ENCODE results near the gene NT5C3B.
"Not testable (repeated sequence)": the region's sequence is repeated elsewhere in the genome, so short reads cannot be mapped to it uniquely, and the experiment has no call there.

NT5C3B gene

DNA sequence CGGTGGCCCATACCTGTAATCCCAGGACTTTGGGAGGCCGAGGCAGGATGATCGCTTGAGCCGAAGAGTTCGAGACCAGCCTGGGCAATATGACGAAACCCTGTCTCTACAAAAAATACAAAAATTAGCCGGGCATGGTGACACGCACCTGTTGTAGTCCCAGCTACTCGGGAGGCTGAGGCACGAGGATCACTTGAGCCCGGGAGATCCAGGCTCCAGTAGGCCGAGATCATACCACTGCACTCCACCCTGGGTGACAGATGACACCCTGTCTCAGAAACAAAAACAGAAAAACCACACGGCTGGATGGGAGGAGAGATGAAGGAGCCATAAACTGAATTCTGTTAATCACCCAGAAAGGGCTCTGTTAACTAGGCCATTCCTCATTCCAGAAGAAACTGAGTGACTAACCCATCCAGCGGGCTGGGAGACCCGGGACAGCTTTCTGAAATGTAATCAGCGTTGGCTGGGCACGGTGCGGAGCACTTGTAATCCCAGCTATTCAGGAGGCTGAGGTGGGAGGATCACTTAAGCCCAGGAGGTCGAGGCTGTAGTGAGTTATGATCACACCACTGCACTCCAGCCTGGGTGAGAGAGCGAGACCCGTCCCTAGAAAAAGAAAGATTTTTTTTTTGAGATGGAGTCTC, 641 bp upstream of the NT5C3B start:
- no peak for TF ChIP-seq CTCF (conservative IDR thresholded peaks at IDR 0.05)
- peak overlapping the region; percentile 73; the same call in 1 of the 2 replicates for H3K27ac ChIP-seq

GRCh38 chr17:41835214-41835799, 725 bp downstream of the NT5C3B start:
- H3K27ac ChIP-seq, result peak overlapping the region; percentile 73; the same call in 1 of the 2 replicates
- no peak for TF ChIP-seq CTCF (conservative IDR thresholded peaks at IDR 0.05)

GRCh38 chr17:41829961-41830360, 6.1 kb downstream of the NT5C3B start:
- H3K27ac ChIP-seq, result not testable (repeated sequence)

DNA sequence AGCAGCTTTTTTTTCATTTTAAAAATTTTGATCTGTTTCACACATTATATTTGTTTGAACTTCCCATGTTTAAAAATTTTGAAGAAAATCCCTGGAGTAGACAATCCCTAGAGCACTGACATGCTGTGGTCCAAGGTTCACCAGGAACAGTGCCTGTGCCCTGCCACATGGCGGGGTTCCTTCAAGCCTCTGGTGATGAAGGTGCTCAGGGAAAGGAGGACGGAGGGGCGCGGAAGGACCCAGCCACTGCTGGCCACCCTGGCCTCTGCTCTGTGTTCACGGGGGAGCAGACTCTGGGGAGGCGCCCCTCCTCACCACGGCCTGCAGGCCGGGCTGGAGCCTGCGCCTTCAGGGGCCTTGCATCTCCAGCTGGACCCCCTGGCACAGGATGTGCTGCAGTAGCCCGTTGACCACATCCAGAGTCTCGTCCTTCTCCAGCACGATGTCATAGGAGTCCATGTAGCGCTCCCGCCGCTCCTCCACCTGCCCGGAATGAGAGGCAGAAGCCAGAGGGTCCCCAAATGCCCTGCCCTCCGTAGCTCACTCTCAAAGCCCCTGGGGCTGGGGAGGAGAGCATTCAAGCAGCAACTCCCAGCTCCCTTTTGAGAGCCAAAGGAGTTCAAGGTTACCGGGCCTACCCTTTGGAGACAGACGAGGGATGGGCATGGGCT, 10.7 kb downstream of the NT5C3B start:
- no peak overlapping the region for H3K27ac ChIP-seq
- TF ChIP-seq CTCF (conservative IDR thresholded peaks at IDR 0.05), result no peak

DNA sequence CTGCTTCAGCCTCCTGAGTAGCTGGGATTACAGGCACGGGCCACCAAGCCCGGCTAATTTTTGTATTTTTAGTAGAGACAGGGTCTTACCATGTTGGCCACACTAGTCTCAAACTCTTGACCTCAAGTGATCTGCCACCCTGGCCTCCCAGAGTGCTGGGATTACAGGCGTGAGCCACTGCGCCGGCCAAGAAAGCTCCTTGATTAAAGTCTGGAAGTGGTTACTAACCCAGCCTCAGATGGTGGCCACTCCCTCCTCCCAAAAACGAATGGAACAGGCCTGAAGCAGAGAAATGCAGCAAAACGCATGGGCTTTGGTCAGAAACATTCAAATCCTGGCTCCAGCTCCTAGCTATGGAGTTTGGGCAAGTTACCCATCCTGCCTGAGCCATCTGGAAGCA, 11.9 kb downstream of the NT5C3B start:
- no peak for TF ChIP-seq CTCF (conservative IDR thresholded peaks at IDR 0.05)
- no peak overlapping the region for H3K27ac ChIP-seq

- no peak for TF ChIP-seq CTCF (conservative IDR thresholded peaks at IDR 0.05)
- no peak overlapping the region for H3K27ac ChIP-seq
Observed at GRCh38 chr17:41823580-41823979, 12.5 kb downstream of the NT5C3B start.

GRCh38 chr17:41823141-41823524, 12.9 kb downstream of the NT5C3B start:
- no peak overlapping the region for H3K27ac ChIP-seq
- TF ChIP-seq CTCF (conservative IDR thresholded peaks at IDR 0.05), result no peak
